Activated CD8-positive, alpha-beta memory T cell treated with anti-CD3 and anti-CD28 coated beads for 36 hours (primary cell): ENCODE measurements around the gene EHD1. TPM values are rescaled to one million over a fixed set of nuclear protein-coding genes. Genes with fewer than 3 reads are reported as not detected.

ENCODE experiments used
- CTCF ChIA-PET: fragments of 350-600 bp; sonication (Branson Sonifier 250); formaldehyde crosslinking; loops from one replicate; lab custom pipeline; 2021; ENCODE audit warnings: antibody characterized with exemption; lab: Charles Lee
- POLR2A ChIA-PET: fragments of 350-600 bp; sonication (Branson Sonifier 250); formaldehyde crosslinking; loops from one replicate; lab custom pipeline; 2021; ENCODE audit warnings: antibody characterized with exemption; lab: Charles Lee
- total RNA-seq, 2 experiments: library from RNA; stranded (reverse); gene quantifications; one replicate each; pipeline ENCODE4 v1.2.3, GENCODE V29; 2021

Gene EHD1
- total RNA-seq, 2 experiments from 2014 or later: 82.2 to 85.8 TPM

DNA sequence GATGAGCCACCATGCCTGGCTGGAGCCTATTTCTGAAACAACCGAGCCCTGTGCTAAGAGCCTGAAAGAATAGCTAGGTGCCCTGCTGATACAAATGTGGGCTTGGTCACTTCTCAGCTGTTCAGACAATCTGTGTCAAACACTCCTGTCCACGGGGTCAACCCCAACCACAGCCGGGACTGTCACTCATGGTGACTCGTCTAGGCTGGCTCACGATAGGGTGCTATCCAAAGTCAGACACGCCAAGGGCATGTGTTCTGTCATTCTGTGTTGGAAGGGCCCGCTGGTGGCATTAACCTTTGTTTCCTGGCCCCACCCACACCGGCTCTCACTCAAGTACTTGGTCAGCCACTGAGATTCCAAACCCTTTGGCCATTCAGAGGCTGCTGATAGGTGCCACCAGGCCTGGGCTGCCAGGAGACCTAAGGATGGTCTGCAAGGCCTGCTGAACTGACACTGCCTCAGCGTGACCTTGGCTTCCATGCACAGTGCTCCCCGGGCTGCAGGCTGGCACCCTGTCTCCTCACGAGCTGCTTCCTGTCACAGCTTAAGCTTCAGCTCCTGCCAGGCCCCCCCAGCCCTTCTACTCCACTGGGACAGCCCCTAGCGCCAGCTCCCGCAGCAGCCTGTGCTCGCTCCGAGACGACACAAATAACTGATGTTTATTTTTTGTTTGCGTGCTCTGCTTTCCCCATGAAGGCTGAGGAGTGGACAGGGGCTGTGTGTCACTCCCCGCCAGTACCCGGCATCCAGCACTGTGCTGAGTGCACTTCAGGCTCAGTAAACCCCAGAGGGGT is 19.8 kb downstream of the EHD1 start:
- POLR2A ChIA-PET: interaction anchor here (0.6 to 10.0 kb wide), 9 partner anchors 8 to 263 kb away, joined by 3 to 161 read pairs (median 5); partner anchors contain the start of genes EHD1, FAU, MRPL49 and SF1
- CTCF ChIA-PET: interaction anchor here (3.8 to 27.3 kb wide), 5 partner anchors 5 to 34 kb away, joined by 33 to 475 read pairs (median 123); partner anchors contain the start of genes CDC42BPG and EHD1

DNA sequence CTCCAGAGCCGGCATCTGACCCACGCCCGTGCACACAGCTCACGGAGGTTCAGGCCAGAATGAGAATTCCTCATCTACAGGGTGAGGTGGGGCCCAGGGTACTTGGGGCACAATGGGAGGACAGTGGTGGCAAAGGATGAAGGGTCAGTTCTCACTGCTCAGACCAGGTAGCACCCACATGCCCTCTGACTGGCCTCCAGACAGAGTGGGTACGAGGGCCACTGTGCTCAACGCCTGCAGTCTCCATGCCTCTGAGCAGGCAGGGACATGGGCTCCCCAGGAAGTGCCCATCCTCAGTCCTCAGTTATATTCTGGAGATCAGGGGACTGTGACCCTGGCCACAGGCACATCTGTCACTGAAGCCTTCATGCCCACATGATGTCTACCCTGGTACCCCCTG is 20.9 kb downstream of the EHD1 start:
- ChIA-PET CTCF (interaction anchor here (0.6 to 27.3 kb wide), 5 partner anchors 7 to 72 kb away, joined by 3 to 475 read pairs (median 123); partner anchors contain the start of genes CDC42BPG and EHD1), POLR2A (interaction anchor here (0.6 to 10.0 kb wide), 2 partner anchors 19 to 80 kb away, joined by 3 to 161 read pairs; partner anchors contain the start of gene EHD1)

DNA sequence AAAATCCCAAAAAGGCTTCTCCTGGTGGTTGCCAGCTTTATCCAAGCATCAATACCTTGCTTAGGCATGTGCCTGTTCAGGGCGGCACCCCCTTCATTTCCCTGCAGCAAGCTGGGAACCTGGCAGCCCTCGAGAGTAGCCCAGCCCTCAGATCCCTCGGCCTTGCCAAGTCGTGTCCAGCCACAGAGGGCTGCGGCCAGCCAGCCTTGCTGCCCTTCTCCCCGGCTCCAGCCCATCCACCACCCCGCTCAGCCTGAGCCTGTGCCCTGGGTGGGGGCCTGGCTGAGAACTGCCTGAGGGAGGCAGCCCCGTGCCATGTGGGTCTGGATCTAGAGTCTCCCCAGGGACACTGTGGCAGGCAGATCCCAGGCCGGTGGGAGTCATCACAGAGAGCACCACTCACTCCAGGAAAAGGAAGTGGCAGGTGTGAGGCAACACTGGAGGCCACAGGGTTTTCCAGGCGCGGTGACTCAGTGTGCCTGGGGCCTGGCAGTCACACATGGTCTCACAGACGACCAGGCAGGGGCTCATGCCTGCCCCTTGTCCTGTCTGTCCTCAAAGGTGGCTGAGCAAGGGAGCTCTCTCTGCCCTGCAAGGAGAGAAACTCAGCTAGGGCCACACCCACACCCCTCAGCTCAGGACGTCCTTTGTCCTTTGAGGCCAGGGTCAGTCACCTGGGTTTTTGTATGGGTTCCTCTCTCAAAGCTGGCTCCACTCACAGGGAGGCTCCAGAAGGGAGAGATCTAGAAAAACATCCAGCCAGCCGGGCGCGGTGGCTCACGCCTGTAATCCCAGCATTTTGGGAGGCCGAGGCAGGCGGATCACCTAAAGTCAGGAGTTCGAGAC is 21.8 kb downstream of the EHD1 start:
- CTCF ChIA-PET: interaction anchor here (7.9 to 27.3 kb wide), 4 partner anchors 8 to 36 kb away, joined by 89 to 475 read pairs (median 247); partner anchors contain the start of genes CDC42BPG and EHD1
- POLR2A ChIA-PET: interaction anchor here (1.5 kb wide), 1 partner anchor 8 kb away, joined by 5 read pairs; no protein-coding TSS in a partner anchor

DNA sequence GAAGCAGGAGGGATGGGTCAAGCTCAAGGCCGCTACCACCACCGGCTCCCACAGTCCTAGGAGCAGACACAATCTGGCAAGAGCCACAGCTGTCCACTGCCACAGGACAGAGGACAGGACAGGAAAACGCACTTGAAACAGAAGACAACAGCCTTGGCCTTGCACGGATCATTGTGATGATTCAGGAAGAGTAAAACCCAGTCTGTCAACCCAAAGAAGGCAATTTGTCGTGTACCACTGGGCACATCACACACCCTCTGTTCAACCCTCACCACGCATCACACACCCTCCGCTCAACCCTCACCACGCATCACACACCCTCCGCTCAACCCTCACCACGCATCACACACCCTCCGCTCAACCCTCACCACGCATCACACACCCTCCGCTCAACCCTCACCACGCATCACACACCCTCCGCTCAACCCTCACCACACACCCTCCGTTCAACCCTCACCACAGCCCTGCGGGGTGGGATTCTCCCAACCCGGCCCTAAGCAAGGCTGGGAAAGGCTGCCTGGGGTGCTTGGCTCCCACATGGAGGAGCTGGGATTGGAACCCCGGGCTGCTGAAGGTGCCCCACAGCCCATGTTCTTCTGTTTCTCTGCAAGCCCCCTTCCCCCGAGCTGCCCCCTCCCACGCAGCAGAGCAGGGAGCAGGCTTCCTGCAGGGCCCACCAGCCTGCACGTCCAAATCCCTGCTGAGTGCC is 22.7 kb downstream of the EHD1 start:
- POLR2A ChIA-PET: interaction anchor here (1.1 to 1.5 kb wide), 3 partner anchors 8 to 13 kb away, joined by 5 to 7 read pairs (median 5); no protein-coding TSS in a partner anchor
- CTCF ChIA-PET: interaction anchor here (7.9 to 27.3 kb wide), 4 partner anchors 9 to 37 kb away, joined by 89 to 475 read pairs (median 247); partner anchors contain the start of genes CDC42BPG and EHD1

DNA sequence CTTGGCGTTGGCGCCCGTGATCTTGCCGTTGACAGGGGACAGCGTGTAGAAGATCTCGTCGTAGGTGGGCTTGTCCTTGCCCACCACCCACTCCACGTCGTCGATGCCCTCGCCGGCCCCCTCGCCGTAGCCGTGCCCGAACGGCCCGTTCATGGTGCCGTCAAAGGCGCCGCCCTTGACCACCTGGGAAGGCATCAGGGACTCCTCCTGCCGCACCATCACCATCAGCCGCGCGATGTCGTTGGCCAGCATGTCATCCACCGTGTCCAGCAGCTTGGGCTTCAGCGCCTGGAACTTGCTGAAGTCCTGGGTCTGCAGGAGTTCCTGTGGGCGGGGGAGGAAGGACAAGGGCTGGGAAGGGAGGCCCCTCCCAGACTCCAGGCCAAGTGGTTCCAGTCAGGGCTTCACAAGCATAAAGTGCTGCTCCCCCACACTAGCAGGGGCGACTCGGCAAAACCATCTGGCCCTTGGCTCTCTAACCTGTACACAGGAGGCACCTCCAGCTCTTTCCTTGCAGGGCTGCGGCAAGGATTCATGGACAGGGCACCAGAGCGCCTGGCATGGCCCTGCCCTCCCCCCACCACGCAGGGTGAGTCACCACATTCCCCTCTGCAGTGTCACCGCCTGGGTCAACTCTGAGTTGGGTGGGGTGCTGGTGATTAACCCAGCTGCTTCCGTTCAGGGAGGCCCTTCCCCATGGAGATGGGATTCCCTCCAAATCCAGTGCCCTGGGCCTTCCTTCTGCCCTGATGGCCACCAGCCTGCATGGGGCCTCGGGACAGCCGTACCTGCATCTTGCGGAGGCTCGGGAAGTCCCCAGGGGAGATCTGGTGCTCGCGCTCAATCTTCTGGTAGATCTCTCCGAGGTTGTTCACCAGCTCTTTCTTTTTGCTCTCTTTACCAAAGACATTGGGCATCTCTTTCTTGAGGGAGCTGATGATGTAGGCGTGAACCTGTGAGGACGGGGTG is 23.6 kb downstream of the EHD1 start:
- POLR2A ChIA-PET: interaction anchor here (0.9 to 1.5 kb wide), 4 partner anchors 9 to 23 kb away, joined by 3 to 7 read pairs (median 5); partner anchors contain the start of gene EHD1
- CTCF ChIA-PET: interaction anchor here (1.9 to 27.3 kb wide), 5 partner anchors 8 to 38 kb away, joined by 7 to 475 read pairs (median 123); partner anchors contain the start of genes CDC42BPG and EHD1

DNA sequence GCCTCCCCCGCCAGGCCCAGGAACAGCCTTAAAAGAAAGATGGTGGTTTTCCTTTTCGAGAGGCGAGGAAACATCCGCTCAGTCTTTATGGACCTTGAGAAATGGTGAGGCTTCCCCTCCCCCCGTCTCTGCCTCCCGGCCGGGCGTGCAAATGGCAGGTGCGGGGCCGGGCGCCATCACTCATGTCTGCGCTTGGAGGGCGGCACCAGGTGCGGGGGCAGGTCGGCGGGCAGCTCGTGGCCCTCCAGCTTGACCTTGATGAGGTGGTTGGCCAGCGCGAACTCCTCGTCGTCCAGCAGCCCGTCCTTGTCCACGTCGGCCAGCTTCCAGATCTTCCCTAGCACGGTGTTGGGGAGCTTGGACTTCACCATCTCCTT is 24.3 kb downstream of the EHD1 start:
- POLR2A ChIA-PET: interaction anchor here (1.2 to 1.5 kb wide), 3 partner anchors 12 to 24 kb away, joined by 6 to 7 read pairs (median 7); partner anchors contain the start of gene EHD1
- CTCF ChIA-PET: interaction anchor here (1.9 to 27.3 kb wide), 4 partner anchors 9 to 39 kb away, joined by 7 to 475 read pairs (median 230); partner anchors contain the start of genes CDC42BPG and EHD1

DNA sequence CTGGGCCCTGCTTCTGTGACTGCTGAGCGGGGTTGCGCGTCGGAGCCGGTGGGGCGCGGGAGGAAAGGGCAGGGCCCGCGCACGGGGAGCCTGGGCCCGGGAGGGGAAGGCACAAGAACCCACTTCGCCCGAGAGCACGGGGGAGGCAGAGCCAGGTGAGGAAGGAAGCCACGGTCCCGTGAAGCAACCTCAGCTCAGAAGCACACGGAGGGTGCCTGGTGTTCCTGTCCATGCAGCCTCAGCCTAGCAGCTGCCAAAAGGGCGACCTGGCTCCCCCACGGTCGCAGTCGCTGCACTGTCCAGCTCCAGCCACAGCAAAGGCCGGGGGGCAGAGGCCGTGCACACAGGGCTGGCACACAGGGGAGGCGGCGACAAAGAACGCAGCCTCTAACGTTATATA is 24.7 kb downstream of the EHD1 start:
- POLR2A ChIA-PET: interaction anchor here (0.9 to 1.8 kb wide), 6 partner anchors 8 to 31 kb away, joined by 3 to 7 read pairs (median 6); partner anchors contain the start of gene EHD1
- CTCF ChIA-PET: interaction anchor here (1.3 to 27.3 kb wide), 5 partner anchors 9 to 259 kb away, joined by 4 to 475 read pairs (median 89); partner anchors contain the start of genes CDC42BPG and EHD1

DNA sequence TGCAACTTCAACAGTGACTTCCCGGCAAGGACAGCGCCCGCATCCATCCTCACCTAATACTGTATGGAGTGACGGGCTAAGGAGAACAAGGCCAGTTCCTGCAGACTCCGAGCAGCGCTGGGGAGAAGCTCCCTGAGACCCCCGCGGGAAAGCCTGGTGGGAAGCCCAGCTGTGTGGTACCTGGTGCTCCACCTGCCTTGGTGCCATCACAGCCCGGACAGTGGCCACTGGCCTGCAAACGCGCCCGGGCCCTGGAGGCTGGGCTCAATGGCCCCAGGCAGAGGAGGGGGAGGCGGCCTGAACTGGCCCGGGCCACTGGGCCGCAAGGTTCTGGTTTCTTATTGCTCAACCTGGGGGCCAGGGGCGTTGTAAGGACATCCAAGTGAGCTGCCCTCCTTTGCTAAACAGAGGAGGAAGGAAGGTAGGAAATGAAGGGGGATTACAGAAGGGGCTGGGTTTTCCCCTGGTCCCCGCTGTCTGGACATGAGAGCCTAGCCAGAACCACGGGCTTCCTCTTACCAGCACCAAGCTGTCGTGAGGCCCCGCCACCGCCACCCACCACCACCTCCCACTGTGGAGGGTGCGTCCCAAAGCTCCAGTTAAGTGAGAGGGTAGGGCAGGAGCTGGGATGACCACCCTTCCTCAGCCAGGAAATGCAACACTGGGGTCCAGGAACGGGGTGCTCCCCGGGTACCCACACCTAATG is 25.5 kb downstream of the EHD1 start:
- ChIA-PET CTCF (interaction anchor here (1.3 to 27.3 kb wide), 5 partner anchors 8 to 260 kb away, joined by 4 to 475 read pairs (median 89); partner anchors contain the start of genes CDC42BPG and EHD1), POLR2A (interaction anchor here (0.9 to 1.8 kb wide), 6 partner anchors 8 to 32 kb away, joined by 3 to 7 read pairs (median 6); partner anchors contain the start of gene EHD1)

DNA sequence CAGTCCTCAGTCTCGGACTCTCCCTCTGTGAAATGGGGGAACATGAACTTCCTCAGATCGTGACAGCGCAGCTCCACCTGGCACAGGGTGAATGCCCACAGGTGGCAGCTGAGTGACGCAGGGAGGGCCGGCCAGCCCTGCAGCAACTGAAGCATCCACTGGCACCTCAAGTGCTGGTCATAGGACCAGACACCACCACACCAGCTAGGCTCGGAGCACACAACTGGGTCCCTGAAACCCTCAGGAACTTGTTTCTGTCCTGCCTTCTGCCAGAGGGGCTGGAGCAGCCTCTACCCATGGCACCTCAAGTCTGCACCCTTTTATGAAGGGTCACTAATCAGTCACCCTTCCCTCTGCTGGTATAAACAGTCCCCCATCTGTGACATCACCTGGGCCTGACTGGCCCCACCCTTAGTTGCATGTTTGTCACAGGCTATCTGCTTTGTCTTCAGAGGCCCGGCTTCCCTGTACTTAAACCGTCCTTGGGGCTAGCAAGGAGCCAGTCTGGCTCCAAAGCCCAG is 26.5 kb downstream of the EHD1 start:
- ChIA-PET POLR2A (interaction anchor here (0.6 to 1.8 kb wide), 6 partner anchors 8 to 42 kb away, joined by 3 to 6 read pairs (median 4); no protein-coding TSS in a partner anchor), CTCF (interaction anchor here (2.0 to 27.3 kb wide), 4 partner anchors 13 to 162 kb away, joined by 5 to 475 read pairs (median 230); partner anchors contain the start of genes ARL2 and EHD1)

DNA sequence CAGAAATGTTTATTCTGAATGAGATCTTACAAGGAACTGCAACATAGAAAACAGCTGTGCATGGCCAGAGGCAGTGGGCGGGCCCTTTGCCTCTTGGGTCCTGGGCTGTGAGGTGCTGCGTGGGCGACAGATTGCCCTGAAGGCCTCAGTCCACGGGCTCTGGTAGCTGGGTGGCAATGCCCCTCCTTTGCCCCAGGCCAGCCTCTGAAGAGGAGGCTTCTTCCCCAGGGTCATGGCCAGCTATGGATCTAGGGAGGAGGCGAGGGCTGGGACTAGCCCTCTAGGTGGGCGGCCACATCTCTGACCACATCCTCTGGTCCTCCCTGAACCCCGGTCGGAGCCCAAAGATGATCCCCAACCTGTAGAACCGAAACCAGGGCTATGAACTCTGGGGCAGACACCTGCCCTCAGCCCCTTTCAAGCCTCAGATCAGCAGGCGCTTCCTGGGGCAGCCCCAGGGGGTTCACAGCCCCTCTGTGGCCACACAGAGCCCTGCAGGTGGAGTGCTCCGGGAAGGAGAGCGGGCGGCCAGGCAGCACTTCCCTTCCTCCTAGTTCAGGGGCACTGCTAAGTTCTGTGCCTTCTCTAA is 27.3 kb downstream of the EHD1 start:
- ChIA-PET CTCF (interaction anchor here (2.0 to 27.3 kb wide), 4 partner anchors 14 to 163 kb away, joined by 5 to 475 read pairs (median 230); partner anchors contain the start of genes ARL2 and EHD1), POLR2A (interaction anchor here (0.6 to 4.4 kb wide), 8 partner anchors 9 to 43 kb away, joined by 3 to 20 read pairs (median 4); partner anchors contain the start of gene EHD1)

DNA sequence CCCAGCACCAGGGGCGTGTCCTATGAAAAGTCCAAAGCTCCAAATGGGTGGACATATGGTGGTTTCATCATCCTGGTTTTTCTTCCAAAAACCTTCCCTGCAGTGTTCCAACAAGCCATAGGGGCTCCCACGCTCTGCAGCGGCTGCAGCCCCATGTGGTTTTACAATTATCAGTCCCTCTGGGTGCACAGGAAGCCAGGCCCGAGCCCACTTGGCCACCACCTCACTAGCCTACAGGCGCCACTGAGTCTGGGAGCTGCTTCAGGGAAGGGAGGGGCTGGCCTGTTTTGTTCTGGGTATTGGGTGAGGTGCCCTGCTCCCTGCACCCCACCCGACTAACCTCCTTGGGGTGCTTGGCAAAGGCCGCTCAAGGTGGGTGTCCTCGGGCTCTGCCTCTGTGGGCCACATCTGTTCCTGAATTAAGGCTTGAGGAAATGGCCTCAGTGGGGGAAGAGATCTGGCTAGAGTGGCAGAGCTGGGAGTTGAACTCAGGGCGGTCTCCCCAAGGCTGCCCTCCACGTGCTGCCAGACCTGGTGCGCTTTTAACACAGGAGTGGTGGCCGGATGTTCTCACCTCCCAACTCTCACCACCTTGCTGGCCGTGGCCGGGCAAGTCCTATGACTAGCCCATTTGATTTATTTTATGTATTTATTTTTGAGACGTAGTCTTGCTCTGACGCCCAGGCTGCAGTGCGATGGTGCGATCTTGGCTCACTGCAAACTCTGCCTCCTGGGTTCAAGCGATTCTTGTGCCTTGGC is 28.6 kb downstream of the EHD1 start:
- CTCF ChIA-PET: interaction anchor here (0.7 to 27.3 kb wide), 11 partner anchors 10 to 262 kb away, joined by 3 to 475 read pairs (median 28); partner anchors contain the start of genes ARL2 and EHD1
- POLR2A ChIA-PET: interaction anchor here (0.6 to 4.4 kb wide), 4 partner anchors 10 to 29 kb away, joined by 4 to 20 read pairs (median 4); partner anchors contain the start of gene EHD1

DNA sequence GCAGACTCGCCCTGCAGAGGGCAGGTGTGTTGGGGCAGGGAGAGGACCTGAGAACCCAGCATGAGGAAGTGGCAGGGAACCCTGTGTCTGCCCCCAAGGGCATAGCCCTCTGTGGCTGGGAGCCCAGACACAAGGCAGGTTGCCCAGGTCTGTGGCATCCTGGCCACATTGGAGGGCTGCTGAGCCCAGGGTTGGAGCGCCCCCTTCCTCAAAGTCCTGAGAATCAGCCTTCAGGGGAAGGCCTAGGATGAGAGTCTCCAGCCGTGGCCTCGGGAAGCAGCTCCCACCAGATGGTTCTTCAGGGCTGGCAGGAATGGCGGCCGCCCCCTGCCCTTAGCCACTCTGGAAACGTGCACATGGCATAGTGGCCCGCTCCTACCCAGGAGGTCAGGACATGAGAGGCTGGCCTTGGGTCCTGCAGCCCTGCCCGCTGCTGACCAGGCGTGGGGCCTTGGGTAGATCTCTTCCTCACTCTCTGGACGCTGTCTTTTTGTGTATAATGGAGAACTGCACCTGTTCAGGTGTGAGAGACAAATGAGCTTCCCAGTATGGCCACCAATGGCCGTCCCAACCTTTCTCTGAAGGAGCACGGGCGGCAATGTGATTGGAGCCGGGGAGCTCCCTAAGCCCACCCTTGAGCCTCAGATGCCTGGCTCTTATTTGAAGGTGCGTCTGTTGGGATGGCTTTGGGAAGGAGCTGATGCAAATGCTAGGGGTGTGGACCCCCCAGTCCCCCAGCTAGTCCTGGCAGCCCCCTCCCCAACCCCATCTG is 29.4 kb downstream of the EHD1 start:
- POLR2A ChIA-PET: interaction anchor here (0.6 to 4.4 kb wide), 6 partner anchors 10 to 51 kb away, joined by 3 to 20 read pairs (median 4); partner anchors contain the start of gene EHD1
- CTCF ChIA-PET: interaction anchor here (0.7 to 27.3 kb wide), 9 partner anchors 9 to 263 kb away, joined by 3 to 475 read pairs (median 28); partner anchors contain the start of genes ARL2 and EHD1
